HG03342 (cell line): Measurements from ENCODE around the gene NEURL2.

ENCODE experiments used
- ATAC-seq: cut with Tn5 transposase; IDR thresholded peaks from one replicate; pipeline ENCODE4 v1.9.1; 2021; ENCODE audit warnings: mild to moderate bottlenecking, moderate library complexity; ENCODE audit not compliant: unreplicated experiment

The NEURL2 gene

GRCh38 chr20:45920462-45921336 is 29.7 kb upstream of the NEURL2 start:
- ATAC-seq: no peak

GRCh38 chr20:45919542-45920399 is 28.8 kb upstream of the NEURL2 start:
- no peak for ATAC-seq

- no peak for ATAC-seq
Measured at GRCh38 chr20:45918779-45919537, 27.9 kb upstream of the NEURL2 start.

- ATAC-seq: no peak
Measured at GRCh38 chr20:45918182-45918737, 27.3 kb upstream of the NEURL2 start.

- no peak for ATAC-seq
Measured at GRCh38 chr20:45917790-45918141, 26.8 kb upstream of the NEURL2 start.

GRCh38 chr20:45913116-45913515 is 22.1 kb upstream of the NEURL2 start:
- no peak for ATAC-seq

- no peak for ATAC-seq
Measured at GRCh38 chr20:45912344-45912682, 21.3 kb upstream of the NEURL2 start.

- ATAC-seq: no peak
Measured at GRCh38 chr20:45911486-45912343, 20.7 kb upstream of the NEURL2 start, which contains the start of gene PLTP. PLTP (minus strand) TSS chr20:45912155; CDS start chr20:45911452, 703 bp downstream.

GRCh38 chr20:45910670-45911485 is 19.9 kb upstream of the NEURL2 start:
- ATAC-seq: peak; percentile 92

- ATAC-seq: no peak
Measured at GRCh38 chr20:45909817-45910669, 19.0 kb upstream of the NEURL2 start.

GRCh38 chr20:45909336-45909808 is 18.4 kb upstream of the NEURL2 start:
- no peak for ATAC-seq

- no peak for ATAC-seq
Measured at GRCh38 chr20:45908084-45908483, 17.1 kb upstream of the NEURL2 start.

GRCh38 chr20:45907219-45907948 is 16.4 kb upstream of the NEURL2 start:
- no peak for ATAC-seq

GRCh38 chr20:45905505-45906079 is 14.6 kb upstream of the NEURL2 start:
- no peak for ATAC-seq

GRCh38 chr20:45904583-45905504 is 13.8 kb upstream of the NEURL2 start:
- ATAC-seq: no peak

- ATAC-seq: no peak
Measured at GRCh38 chr20:45902199-45902701, 11.2 kb upstream of the NEURL2 start.
